HepG2 (cell line): ENCODE measurements around the gene TPX2. TPM values are rescaled to one million over a fixed set of nuclear protein-coding genes. Genes with fewer than 3 reads are reported as not detected.
A peak's percentile ranks its signal among the peaks of the same experiment; 100 is the strongest.

Source experiments
- DPF2 ChIP-seq: sonication (generic); formaldehyde crosslinking; IDR thresholded peaks from 2 replicates; pipeline ENCODE4 v1.4.0; 2020; ENCODE audit warnings: mild to moderate bottlenecking, low read depth, missing genetic modification reagents, borderline replicate concordance
- GTF2F1 ChIP-seq: fragments of 150-350 bp; IDR thresholded peaks from 2 replicates; pipeline ENCODE4 v1.6.1; 2014; ENCODE audit warnings: low read length
- HIC2 ChIP-seq: sonication (generic); formaldehyde crosslinking; IDR thresholded peaks from 2 replicates; pipeline ENCODE4 v1.9.0; 2022; ENCODE audit warnings: low read depth, missing genetic modification reagents
- ZBTB3 ChIP-seq: sonication (generic); formaldehyde crosslinking; IDR thresholded peaks from 2 replicates; pipeline ENCODE4 v1.4.0; 2020; ENCODE audit warnings: low read depth, mild to moderate bottlenecking, moderate library complexity, missing genetic modification reagents, borderline replicate concordance
- ZFAT ChIP-seq: sonication (generic); formaldehyde crosslinking; conservative IDR thresholded peaks from 2 replicates; pipeline ENCODE4 v1.8.1; 2023; ENCODE audit warnings: missing genetic modification reagents, inconsistent platforms
- ZNF253 ChIP-seq: sonication (generic); formaldehyde crosslinking; IDR thresholded peaks from 2 replicates; pipeline ENCODE4 v1.8.0; 2022; ENCODE audit warnings: mild to moderate bottlenecking, missing genetic modification reagents, borderline replicate concordance
- ZNF367 ChIP-seq: sonication (generic); formaldehyde crosslinking; IDR thresholded peaks from 2 replicates; pipeline ENCODE4 v1.4.0; 2020; ENCODE audit warnings: missing genetic modification reagents, borderline replicate concordance
- ZNF557 ChIP-seq: sonication (generic); formaldehyde crosslinking; IDR thresholded peaks from 2 replicates; pipeline ENCODE4 v1.4.0; 2020; ENCODE audit warnings: missing genetic modification reagents
- ZNF605 ChIP-seq: sonication (generic); formaldehyde crosslinking; IDR thresholded peaks from 2 replicates; pipeline ENCODE4 v1.8.0; 2022; ENCODE audit warnings: mild to moderate bottlenecking, missing genetic modification reagents
- ZSCAN29 ChIP-seq: sonication (generic); formaldehyde crosslinking; conservative IDR thresholded peaks from 2 replicates; pipeline ENCODE4 v1.4.0; 2020; ENCODE audit warnings: mild to moderate bottlenecking, missing genetic modification reagents
- polyA plus RNA-seq, 8 experiments: library from polyadenylated mRNA; depleted of rRNA in 3 of 8; stranded (reverse) in 7 of 8; unstranded in 1 of 8; fragments of >200 nt; fragmentation: Illumina TruSeq in 4 of 8; extraction: Trizol in 4 of 8; gene quantifications; 2 replicates each; pipeline versions ENCODE4 v1.2.1 to v1.2.3, GENCODE V29; 2011 to 2016; ENCODE audit warnings: low read depth in 4 of 8, missing spikeins in 1 of 8, mixed read lengths in 1 of 8; ENCODE audit not compliant: insufficient read depth in 1 of 8
- total RNA-seq, 5 experiments: library from RNA; depleted of rRNA; stranded (reverse); fragments of >200 nt; fragmentation: Illumina TruSeq; extraction: Trizol; gene quantifications; 2 replicates each; pipeline ENCODE4 v1.2.3, GENCODE V29; 2016; ENCODE audit warnings: low read depth in 1 of 5
- TF ChIP-seq, protein P1 (sequence below): sonication (generic); formaldehyde crosslinking; IDR thresholded peaks from 2 replicates; pipeline ENCODE4 v1.4.0; 2020; ENCODE audit warnings: missing genetic modification reagents, mild to moderate bottlenecking, borderline replicate concordance
- TF ChIP-seq, protein P2 (sequence below): sonication (generic); formaldehyde crosslinking; IDR thresholded peaks from 2 replicates; pipeline ENCODE4 v1.8.1; 2022; ENCODE audit warnings: mild to moderate bottlenecking, missing genetic modification reagents
- TF ChIP-seq, protein P3 (sequence below): sonication (generic); formaldehyde crosslinking; IDR thresholded peaks from 2 replicates; pipeline ENCODE4 v1.9.0; 2021; ENCODE audit warnings: missing genetic modification reagents, borderline replicate concordance
- TF ChIP-seq, protein P4 (sequence below): sonication (generic); formaldehyde crosslinking; IDR thresholded peaks from 2 replicates; pipeline ENCODE4 v1.4.0; 2020; ENCODE audit warnings: missing genetic modification reagents, borderline replicate concordance
- TF ChIP-seq, protein P5 (sequence below): IDR thresholded peaks from 2 replicates; pipeline ENCODE4 v1.6.1; 2016

TPX2 gene
- total and polyA plus RNA-seq, 2 of the 13 experiments (the other 11 are each of a cell fraction or from before 2014, with no cell fraction given): 34.3 to 124 TPM

DNA sequence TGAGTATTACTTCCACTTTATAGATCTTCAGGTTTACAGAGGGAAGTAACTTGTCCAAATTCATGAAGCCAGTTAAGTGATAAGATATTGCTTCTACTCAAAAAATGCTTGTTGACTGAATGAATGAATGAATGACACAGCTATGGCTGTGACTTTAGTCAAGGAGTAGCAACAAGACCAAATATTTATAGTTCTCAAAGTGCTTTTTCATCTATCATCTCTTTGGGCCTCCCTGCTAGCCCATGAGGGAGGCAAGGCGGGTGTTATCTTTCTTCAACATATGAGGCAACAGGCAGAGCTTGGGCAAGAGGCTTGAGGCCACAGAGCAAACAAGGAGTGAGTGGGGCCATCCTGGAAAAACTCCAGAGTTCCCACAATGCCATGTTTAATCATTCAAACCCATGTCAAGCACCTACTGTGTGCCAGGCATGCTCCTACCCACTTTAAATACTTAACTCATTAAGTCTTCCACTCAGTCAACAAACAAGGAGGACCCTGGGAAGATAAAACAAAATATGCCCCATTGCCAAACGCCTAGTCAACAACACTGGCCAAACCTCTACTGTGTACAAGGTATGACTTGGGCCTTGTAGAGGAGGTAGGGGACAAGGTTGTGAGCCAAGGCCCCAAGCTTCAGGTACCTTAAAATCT, 32.4 kb upstream of the TPX2 start (continued):
- TF ChIP-seq, protein P1, sequence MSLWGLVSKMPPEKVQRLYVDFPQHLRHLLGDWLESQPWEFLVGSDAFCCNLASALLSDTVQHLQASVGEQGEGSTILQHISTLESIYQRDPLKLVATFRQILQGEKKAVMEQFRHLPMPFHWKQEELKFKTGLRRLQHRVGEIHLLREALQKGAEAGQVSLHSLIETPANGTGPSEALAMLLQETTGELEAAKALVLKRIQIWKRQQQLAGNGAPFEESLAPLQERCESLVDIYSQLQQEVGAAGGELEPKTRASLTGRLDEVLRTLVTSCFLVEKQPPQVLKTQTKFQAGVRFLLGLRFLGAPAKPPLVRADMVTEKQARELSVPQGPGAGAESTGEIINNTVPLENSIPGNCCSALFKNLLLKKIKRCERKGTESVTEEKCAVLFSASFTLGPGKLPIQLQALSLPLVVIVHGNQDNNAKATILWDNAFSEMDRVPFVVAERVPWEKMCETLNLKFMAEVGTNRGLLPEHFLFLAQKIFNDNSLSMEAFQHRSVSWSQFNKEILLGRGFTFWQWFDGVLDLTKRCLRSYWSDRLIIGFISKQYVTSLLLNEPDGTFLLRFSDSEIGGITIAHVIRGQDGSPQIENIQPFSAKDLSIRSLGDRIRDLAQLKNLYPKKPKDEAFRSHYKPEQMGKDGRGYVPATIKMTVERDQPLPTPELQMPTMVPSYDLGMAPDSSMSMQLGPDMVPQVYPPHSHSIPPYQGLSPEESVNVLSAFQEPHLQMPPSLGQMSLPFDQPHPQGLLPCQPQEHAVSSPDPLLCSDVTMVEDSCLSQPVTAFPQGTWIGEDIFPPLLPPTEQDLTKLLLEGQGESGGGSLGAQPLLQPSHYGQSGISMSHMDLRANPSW (CRISPR knock-in tag): no peak
- TF ChIP-seq ZBTB3 (no peak; the same call in 1 of the 2 replicates), DPF2 (peak; percentile 99), ZNF367 (CRISPR knock-in tag) (0 out of 2 replicates have a peak, but pooled peaks have one; percentile 50), HIC2 (CRISPR knock-in tag) (peak; percentile 87), ZNF557 (0 out of 2 replicates have a peak, but pooled peaks have one; percentile 68), ZNF605 (CRISPR knock-in tag) (peak; percentile 76; the same call in 1 of the 2 replicates), ZSCAN29 (CRISPR knock-in tag) (no peak), ZNF253 (CRISPR knock-in tag) (no peak), GTF2F1 (no peak; the same call in 1 of the 2 replicates), ZFAT (no peak)
- TF ChIP-seq, protein P2, sequence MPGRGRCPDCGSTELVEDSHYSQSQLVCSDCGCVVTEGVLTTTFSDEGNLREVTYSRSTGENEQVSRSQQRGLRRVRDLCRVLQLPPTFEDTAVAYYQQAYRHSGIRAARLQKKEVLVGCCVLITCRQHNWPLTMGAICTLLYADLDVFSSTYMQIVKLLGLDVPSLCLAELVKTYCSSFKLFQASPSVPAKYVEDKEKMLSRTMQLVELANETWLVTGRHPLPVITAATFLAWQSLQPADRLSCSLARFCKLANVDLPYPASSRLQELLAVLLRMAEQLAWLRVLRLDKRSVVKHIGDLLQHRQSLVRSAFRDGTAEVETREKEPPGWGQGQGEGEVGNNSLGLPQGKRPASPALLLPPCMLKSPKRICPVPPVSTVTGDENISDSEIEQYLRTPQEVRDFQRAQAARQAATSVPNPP (CRISPR knock-in tag): peak; percentile 7; the same call in 1 of the 2 replicates
- TF ChIP-seq, protein P3, sequence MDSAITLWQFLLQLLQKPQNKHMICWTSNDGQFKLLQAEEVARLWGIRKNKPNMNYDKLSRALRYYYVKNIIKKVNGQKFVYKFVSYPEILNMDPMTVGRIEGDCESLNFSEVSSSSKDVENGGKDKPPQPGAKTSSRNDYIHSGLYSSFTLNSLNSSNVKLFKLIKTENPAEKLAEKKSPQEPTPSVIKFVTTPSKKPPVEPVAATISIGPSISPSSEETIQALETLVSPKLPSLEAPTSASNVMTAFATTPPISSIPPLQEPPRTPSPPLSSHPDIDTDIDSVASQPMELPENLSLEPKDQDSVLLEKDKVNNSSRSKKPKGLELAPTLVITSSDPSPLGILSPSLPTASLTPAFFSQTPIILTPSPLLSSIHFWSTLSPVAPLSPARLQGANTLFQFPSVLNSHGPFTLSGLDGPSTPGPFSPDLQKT (CRISPR knock-in tag): no peak
- TF ChIP-seq, protein P4, sequence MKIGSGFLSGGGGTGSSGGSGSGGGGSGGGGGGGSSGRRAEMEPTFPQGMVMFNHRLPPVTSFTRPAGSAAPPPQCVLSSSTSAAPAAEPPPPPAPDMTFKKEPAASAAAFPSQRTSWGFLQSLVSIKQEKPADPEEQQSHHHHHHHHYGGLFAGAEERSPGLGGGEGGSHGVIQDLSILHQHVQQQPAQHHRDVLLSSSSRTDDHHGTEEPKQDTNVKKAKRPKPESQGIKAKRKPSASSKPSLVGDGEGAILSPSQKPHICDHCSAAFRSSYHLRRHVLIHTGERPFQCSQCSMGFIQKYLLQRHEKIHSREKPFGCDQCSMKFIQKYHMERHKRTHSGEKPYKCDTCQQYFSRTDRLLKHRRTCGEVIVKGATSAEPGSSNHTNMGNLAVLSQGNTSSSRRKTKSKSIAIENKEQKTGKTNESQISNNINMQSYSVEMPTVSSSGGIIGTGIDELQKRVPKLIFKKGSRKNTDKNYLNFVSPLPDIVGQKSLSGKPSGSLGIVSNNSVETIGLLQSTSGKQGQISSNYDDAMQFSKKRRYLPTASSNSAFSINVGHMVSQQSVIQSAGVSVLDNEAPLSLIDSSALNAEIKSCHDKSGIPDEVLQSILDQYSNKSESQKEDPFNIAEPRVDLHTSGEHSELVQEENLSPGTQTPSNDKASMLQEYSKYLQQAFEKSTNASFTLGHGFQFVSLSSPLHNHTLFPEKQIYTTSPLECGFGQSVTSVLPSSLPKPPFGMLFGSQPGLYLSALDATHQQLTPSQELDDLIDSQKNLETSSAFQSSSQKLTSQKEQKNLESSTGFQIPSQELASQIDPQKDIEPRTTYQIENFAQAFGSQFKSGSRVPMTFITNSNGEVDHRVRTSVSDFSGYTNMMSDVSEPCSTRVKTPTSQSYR: peak; percentile 92
- TF ChIP-seq, protein P5, sequence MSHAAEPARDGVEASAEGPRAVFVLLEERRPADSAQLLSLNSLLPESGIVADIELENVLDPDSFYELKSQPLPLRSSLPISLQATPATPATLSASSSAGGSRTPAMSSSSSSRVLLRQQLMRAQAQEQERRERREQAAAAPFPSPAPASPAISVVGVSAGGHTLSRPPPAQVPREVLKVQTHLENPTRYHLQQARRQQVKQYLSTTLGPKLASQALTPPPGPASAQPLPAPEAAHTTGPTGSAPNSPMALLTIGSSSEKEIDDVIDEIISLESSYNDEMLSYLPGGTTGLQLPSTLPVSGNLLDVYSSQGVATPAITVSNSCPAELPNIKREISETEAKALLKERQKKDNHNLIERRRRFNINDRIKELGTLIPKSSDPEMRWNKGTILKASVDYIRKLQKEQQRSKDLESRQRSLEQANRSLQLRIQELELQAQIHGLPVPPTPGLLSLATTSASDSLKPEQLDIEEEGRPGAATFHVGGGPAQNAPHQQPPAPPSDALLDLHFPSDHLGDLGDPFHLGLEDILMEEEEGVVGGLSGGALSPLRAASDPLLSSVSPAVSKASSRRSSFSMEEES: peak; percentile 79; the same call in 1 of the 2 replicates
